Measurements from ENCODE around the gene MYO1D.
A peak's percentile ranks its signal among the peaks of the same experiment; 100 is the strongest.

MYO1D gene

DNA sequence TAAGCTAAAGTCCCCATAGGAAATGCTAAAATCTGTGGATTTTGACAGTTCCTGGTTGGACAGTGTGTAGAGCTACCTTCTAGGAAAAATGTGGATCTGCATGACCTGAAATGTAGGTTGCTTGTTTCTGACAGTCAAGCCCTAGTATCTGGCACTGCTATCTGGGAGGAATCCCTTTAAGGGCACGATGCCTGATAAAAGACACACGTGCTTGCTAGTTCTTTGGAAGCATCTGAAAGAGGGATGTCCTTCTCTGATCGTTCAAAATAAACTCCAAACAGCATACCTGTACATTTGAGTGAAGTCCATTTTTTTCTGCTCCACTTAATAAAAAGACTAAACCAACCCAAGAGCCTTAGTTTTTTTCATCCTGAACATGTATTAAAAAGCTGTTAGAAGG, 288.8 kb downstream of the MYO1D start:
- DNase-seq (ENCODE audit: low read depth in 4 of 4, low spot score in 1 of 4) = no peak

DNA sequence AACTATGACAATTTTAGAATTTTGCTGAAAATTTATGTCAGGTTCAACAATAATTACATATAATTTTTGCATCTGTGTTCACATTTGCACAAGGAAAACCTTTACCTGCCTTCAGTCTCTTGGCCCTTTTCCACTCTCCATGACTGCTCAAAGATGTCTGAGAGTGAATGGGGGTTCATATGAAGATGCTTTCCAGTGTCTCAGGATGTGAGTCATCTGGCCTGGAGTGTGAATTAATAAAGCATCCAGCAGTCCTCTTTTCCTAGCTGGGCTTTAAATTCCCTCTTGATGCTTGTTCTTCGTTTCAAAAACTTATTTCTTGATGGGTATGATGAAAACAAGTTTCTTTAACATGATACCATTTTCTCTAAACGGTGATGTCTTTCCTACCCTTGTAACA, 290.3 kb downstream of the MYO1D start:
- DNase-seq (ENCODE audit: low read depth in 4 of 4, low spot score in 1 of 4) = no peak

GRCh38 chr17:32584792-32585191, 292.1 kb downstream of the MYO1D start:
- DNase-seq (ENCODE audit: low read depth in 4 of 4, low spot score in 1 of 4) = no peak

GRCh38 chr17:32583053-32583452, 293.9 kb downstream of the MYO1D start:
- no peak for DNase-seq (ENCODE audit: low read depth in 4 of 4, low spot score in 1 of 4)

- no peak for DNase-seq (ENCODE audit: low read depth in 4 of 4, low spot score in 1 of 4)
These were observed 301.1 kb downstream of the MYO1D start for GRCh38 chr17:32575852-32576251.

- DNase-seq (ENCODE audit: low read depth in 4 of 4, low spot score in 1 of 4) = no peak
These were observed 306.9 kb downstream of the MYO1D start for GRCh38 chr17:32570081-32570396.

DNA sequence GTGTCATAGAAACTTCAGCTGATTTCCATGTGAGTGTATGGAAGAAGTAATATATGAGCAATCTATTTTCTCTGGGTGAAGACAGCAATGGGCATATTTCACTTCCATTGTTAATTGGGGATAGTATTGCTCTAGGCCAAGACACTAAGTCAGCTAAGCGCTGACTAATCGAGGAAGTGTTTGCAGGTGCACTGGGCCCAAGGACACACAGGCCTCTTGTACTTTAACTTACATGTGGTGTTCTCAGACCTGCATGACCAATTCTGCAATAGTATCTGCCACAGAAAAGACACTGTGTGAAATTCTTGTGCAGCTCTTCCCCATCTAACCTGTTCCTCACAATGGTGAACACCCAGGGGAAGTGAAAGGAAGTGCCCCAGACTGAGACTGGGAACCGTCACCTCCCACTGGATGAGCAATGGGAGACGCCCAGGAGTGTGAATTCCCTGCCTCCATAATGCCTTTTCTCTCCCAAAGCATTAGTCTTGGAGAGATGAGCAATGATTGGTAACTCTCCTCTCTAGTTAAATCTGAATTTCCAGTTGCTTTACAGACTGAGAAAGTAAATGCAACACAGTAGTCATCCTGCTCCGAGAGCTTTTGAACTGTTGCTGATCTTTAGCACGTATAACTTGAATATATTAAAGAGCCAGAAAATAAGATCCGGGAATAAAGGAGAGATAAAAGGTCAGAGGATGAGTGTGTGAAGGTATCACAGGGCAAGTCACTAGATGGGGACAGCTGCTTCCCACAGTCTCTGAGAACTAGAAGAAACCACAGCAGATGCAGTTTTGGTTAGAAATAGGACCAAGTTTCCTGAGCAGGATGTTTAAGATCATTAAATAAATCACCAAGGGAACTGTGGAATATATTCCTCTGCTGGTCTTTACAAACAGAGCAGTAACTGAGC, 307.5 kb downstream of the MYO1D start:
- DNase-seq (ENCODE audit: low read depth in 4 of 4, low spot score in 1 of 4) = no peak

DNA sequence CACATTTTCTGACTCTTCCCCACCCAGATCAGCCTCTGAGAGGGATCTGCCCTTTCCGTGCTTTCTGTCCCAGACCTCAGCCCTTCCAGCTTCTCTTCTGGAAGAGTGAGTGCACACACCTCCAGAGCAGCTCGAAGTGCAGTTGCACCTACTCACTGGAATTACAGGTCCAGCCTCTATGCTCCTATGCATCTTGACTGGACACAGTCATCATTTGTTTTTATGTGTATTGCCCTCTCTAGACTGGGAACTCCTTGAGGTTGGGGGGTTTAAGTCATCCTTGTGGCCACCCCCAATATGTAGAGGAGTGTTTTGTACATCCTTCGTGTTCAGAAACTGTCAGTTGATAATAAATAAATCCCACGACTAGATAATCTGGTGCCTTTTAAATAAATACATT, 308.2 kb downstream of the MYO1D start:
- DNase-seq (ENCODE audit: low read depth in 4 of 4, low spot score in 1 of 4) = no peak

DNA sequence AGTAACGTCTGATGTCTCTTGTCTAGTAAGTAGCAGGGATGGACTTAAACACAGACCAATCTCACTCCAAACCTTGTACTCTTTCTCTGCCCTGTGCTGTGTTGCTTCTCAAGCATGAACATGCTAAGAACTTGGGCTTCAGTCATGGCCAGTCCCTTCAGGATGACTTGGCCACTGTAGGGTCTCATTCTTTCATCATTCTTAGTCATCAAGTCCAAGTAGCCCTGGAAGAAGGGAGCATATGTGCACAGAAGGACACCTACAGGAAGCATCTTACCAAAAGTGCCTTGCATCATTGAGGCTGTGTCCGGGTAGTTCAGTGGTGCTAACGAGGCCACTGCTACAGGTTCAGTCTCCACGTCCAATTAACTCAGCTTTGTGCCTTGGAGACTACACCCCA, 309.4 kb downstream of the MYO1D start:
- no peak for DNase-seq (ENCODE audit: low read depth in 4 of 4, low spot score in 1 of 4)

- no peak for DNase-seq (ENCODE audit: low read depth in 4 of 4, low spot score in 1 of 4)
These were observed 309.8 kb downstream of the MYO1D start for GRCh38 chr17:32567086-32567485.

- DNase-seq (ENCODE audit: low read depth in 4 of 4, low spot score in 1 of 4) = no peak
These were observed 310.6 kb downstream of the MYO1D start for GRCh38 chr17:32566303-32566702.

DNA sequence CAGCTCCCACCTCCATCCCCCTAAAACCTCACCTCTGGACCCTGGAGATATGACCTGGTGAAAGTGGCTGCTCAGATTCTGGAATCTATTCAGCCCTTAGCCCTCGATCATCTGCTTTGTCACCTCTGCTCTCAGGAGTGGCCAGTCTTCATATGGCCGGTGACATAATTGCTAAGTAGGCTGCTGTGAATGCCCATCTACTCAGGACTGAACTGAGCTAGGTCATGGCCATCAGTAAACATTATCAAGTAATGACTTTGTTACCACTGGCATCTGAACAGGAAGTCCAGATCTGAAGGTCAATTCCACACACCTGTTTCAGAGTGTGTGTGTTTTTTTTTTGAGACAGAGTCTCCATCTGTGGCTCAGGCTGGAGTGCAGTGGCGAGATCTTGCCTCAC, 311.5 kb downstream of the MYO1D start:
- DNase-seq (ENCODE audit: low read depth in 4 of 4, low spot score in 1 of 4) = no peak

GRCh38 chr17:32564325-32564724, 312.6 kb downstream of the MYO1D start:
- peak in 1 of 4 experiments; percentile 7 for DNase-seq (ENCODE audit: low read depth in 4 of 4, low spot score in 1 of 4)

GRCh38 chr17:32563583-32563982, 313.3 kb downstream of the MYO1D start:
- DNase-seq (ENCODE audit: low read depth in 4 of 4, low spot score in 1 of 4) = no peak

GRCh38 chr17:32558997-32559650, 317.8 kb downstream of the MYO1D start:
- no peak for DNase-seq (ENCODE audit: low read depth in 4 of 4, low spot score in 1 of 4)

DNA sequence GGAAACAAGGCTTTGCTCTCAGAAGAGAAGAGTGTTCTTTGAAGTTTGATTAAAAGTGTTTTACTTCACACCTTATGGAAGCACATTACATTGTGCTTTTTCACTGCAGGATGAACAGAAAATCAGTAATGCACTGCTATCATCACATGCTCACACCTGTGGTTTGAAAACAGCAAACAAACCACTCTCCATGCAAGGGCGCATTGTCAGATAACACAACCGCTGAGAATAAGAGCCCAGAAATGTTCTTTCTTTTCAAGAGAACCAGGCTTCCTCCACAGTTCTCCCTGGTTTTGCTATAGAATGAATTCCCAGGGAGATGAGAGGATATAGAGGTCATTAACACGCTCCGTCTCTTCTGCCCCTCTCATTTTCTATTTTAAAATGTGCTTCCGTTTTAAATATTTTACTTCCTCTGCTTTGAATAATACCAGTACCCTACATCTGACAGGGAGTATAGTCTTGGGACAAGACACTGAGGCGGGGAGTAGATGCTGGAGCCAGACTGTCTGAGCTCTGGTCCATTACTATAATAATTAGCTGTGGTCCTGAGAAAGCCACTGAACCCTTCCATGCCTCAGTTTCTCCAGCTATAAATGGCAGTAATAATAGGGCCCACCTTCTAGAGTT, 318.5 kb downstream of the MYO1D start:
- DNase-seq (ENCODE audit: low read depth in 4 of 4, low spot score in 1 of 4) = no peak

DNA sequence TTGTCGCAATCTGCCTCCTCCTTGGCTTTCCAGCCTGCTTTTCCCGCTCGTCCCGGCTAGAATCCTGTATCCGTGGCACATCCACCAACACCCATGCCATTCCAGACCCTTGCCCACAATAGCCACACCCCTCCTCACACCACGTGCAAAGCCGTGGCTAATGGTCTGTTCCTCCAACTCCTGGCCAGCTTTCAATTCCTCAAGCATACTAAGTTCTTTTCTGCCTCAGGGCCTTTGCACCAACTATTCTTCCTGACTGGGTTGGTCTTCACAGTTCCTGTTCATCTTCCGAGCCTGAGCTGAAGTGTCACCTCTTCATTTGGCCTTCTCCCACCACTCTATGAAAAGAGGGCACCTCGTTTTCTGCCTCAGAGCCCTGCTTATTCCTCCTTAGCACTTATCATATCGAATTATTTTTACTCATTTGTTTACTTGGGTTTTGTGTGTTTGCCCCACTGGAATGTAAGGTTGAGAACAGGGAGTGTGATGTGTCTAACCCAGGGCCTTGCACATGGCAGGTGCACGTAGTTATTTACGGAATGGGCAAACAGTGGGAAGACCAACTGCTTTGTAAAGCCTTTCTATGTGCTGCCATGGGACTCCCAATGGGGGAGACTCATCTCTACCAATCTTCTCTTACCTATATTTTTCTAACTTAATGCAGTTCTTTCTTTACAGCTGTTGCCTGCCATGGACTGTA, 321.2 kb downstream of the MYO1D start:
- no peak for DNase-seq (ENCODE audit: low read depth in 4 of 4, low spot score in 1 of 4)

DNA sequence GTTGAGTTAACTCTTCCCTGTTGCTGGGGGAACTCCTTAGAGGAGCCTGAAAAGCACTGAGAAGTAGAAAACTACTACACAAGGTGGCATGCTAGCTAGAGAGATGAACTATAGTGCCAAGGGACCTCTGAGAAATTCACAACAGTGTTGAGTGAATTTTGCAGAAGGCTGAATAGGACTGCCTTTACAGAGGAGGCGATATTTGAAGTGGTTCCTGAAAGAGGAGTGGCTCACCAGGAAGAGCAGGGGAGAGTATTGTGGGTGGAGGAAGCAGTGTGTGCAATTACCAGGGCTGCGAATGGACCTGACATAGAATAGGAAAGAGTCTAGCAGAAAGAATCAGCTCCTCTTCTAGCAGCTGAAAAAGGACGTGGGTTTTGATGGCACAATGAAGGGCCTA, 323.8 kb downstream of the MYO1D start:
- DNase-seq (ENCODE audit: low read depth in 4 of 4, low spot score in 1 of 4) = no peak

GRCh38 chr17:32552280-32552679, 324.6 kb downstream of the MYO1D start:
- no peak for DNase-seq (ENCODE audit: low read depth in 4 of 4, low spot score in 1 of 4)

- no peak for DNase-seq (ENCODE audit: low read depth in 4 of 4, low spot score in 1 of 4)
These were observed 325.6 kb downstream of the MYO1D start for GRCh38 chr17:32551186-32551955.

DNA sequence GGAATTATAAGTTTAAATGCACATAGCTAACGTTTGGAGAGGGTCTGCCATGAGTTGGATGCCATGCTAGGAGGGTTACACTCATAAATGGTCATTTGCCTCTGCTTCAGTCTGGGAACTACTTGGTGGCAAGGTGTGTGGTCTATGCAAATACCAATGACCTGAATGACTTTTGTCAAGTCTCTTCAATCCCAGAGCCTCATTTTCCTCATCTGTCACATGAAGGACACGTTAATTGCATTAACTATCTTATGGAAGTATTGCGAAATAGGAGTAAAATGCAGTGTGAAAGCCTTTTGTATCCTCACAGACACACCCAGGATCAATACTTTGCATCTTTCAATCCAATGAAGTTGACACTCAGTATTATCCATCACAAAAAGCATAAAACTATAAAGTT, 327.4 kb downstream of the MYO1D start:
- DNase-seq (ENCODE audit: low read depth in 4 of 4, low spot score in 1 of 4) = no peak
